Keratinocyte (primary cell): ENCODE data around the gene DUSP3. TPM values are rescaled to one million over a fixed set of nuclear protein-coding genes. Genes with fewer than 3 reads are reported as not detected.

ENCODE experiments used
- DNase-seq: peaks from one replicate; pipeline ENCODE4 v3.0.0-alpha.2; 2011; ENCODE audit warnings: low read depth, missing footprints, low spot score
- FAIRE-seq: peaks from 2 replicates; lab custom pipeline; 2011; peaks lifted over from hg19 to GRCh38; lab: Jason Lieb, UNC
- H2AFZ ChIP-seq: 2 replicates; pipeline ENCODE4 v1.6.0; 2012; ENCODE audit warnings: low read length, control low read depth, inconsistent platforms; ENCODE audit not compliant: control insufficient read depth
- H3K27ac ChIP-seq: 2 replicates; pipeline ENCODE4 v1.5.1; 2011; ENCODE audit warnings: low read length; ENCODE audit not compliant: control insufficient read depth, insufficient read depth
- H3K27me3 ChIP-seq: 3 replicates; pipeline ENCODE4 v1.6.0; 2011; ENCODE audit warnings: low read length; ENCODE audit not compliant: control insufficient read depth, insufficient read depth; ENCODE audit errors: extremely low read depth
- H3K36me3 ChIP-seq, 2 experiments: 2 replicates in 1 of 2; 3 replicates in 1 of 2; pipeline ENCODE4 v1.5.1; 2011; ENCODE audit warnings: low read length in 2 of 2, mild to moderate bottlenecking in 1 of 2; ENCODE audit not compliant: control insufficient read depth in 2 of 2, insufficient read depth in 2 of 2; ENCODE audit errors: extremely low read depth in 1 of 2
- H3K4me1 ChIP-seq: 3 replicates; pipeline ENCODE4 v1.5.1; 2011; ENCODE audit warnings: low read length; ENCODE audit not compliant: control insufficient read depth, insufficient read depth; ENCODE audit errors: extremely low read depth
- H3K4me2 ChIP-seq: 3 replicates; pipeline ENCODE4 v1.6.0; 2011; ENCODE audit warnings: low read depth, low read length; ENCODE audit not compliant: control insufficient read depth, insufficient read depth; ENCODE audit errors: extremely low read depth
- H3K4me3 ChIP-seq, 3 experiments: fragments of 200-600 bp in 1 of 3; sonication (generic) in 1 of 3; 2 replicates in 2 of 3; 3 replicates in 1 of 3; pipeline ENCODE4 v1.5.1; 2011 to 2016; ENCODE audit warnings: low read length in 3 of 3, mild to moderate bottlenecking in 3 of 3, control low read depth in 2 of 3, inconsistent platforms in 1 of 3, low read depth in 1 of 3, mixed read lengths in 1 of 3, mixed run types in 1 of 3, moderate library complexity in 1 of 3; ENCODE audit not compliant: control insufficient read depth in 2 of 3, insufficient read depth in 2 of 3; ENCODE audit errors: extremely low read depth in 1 of 3
- H3K79me2 ChIP-seq: 2 replicates; pipeline ENCODE4 v1.6.0; 2012; ENCODE audit warnings: low read length; ENCODE audit not compliant: control insufficient read depth, insufficient read depth
- H3K9ac ChIP-seq: 3 replicates; pipeline ENCODE4 v1.6.0; 2011; ENCODE audit warnings: low read length; ENCODE audit not compliant: control insufficient read depth, insufficient read depth; ENCODE audit errors: extremely low read depth
- H3K9me1 ChIP-seq: 3 replicates; pipeline ENCODE4 v1.6.0; 2011; ENCODE audit warnings: low read length; ENCODE audit not compliant: control insufficient read depth, insufficient read depth; ENCODE audit errors: extremely low read depth
- H3K9me3 ChIP-seq: 2 replicates; pipeline ENCODE4 v1.5.1; 2012; ENCODE audit warnings: low read depth, low read length; ENCODE audit not compliant: control insufficient read depth
- H4K20me1 ChIP-seq: 3 replicates; pipeline ENCODE4 v1.6.0; 2011; ENCODE audit warnings: low read length; ENCODE audit not compliant: control insufficient read depth, insufficient read depth; ENCODE audit errors: extremely low read depth
- CTCF ChIP-seq, 3 experiments: IDR thresholded peaks in 1 of 3; conservative IDR thresholded peaks in 1 of 3; optimal IDR thresholded peaks in 1 of 3; 2 replicates in 2 of 3; 3 replicates in 1 of 3; pipeline versions ENCODE3 to v1.5.1; 2011; ENCODE audit warnings: low read length in 3 of 3, mild to moderate bottlenecking in 3 of 3, moderate library complexity in 2 of 3, control low read depth in 1 of 3, inconsistent platforms in 1 of 3; ENCODE audit not compliant: insufficient read depth in 2 of 3; ENCODE audit errors: extremely low read depth in 1 of 3
- EZH2 ChIP-seq: IDR thresholded peaks from one replicate; pipeline ENCODE4 v1.6.1; 2012; ENCODE audit warnings: inconsistent platforms, mild to moderate bottlenecking, low read length, moderate library complexity
- dilution Hi-C: fragments of 300-500 bp; cut with MboI; formaldehyde crosslinking; loops from one replicate; pipeline ENCODE4 v1.7.0; 2020; ENCODE audit warnings: low sequenced_read_pairs; ENCODE audit not compliant: extremely low pct_ligation_motif_present
- polyA plus RNA-seq, 5 experiments: library from polyadenylated mRNA; depleted of rRNA in 3 of 5; stranded (reverse) in 3 of 5; stranded (forward) in 1 of 5; unstranded in 1 of 5; fragments of >200 nt; gene quantifications; 1 replicate in 1 of 5; 2 replicates in 3 of 5; 3 replicates in 1 of 5; pipeline versions ENCODE4 v1.2.1 to v1.2.3, GENCODE V29; 2011 to 2012; ENCODE audit warnings: missing spikeins in 2 of 5, low read depth in 1 of 5, low replicate concordance in 1 of 5

DUSP3 gene
- polyA plus RNA-seq, 1 donor (not counting 4 experiments of a cell fraction or from before 2014, with no cell fraction given) = 39.2 TPM

GRCh38 chr17:43717913-43718312 lies 60.9 kb downstream of the DUSP3 start:
- Histone ChIP-seq H3K4me2 (no peak overlapping the region), H3K27me3 (no peaks in the 10 kb centered on the region), H3K4me1 (peaks cover 27% of the 10 kb centered on the region), H3K9ac (no peak overlapping the region), H3K4me3 (no peak overlapping the region), H3K9me3 (no peaks in the 10 kb centered on the region), H3K9me1 (no peaks in the 10 kb centered on the region), H3K79me2 (no peaks in the 10 kb centered on the region), H2AFZ (no peak overlapping the region), H3K27ac (no peak overlapping the region), H3K36me3 (no peaks in the 10 kb centered on the region), H4K20me1 (no peaks in the 10 kb centered on the region)
- TF ChIP-seq EZH2 (no peak), CTCF (optimal IDR thresholded peaks at IDR 0.05 in 1 of 3, IDR thresholded peaks at IDR 0.05 in 1 of 3, conservative IDR thresholded peaks at IDR 0.05 in 1 of 3; ENCODE audit: extremely low read depth in 1 of 3, insufficient read depth in 2 of 3, low read length in 3 of 3) (no peak)
- DNase-seq (no peak), FAIRE-seq (peak; percentile 67)
- dilution Hi-C loops = no loop called here

Other genes starting within 250 kb of the DUSP3 start
- gene ETV4, start 232.6 kb downstream of the DUSP3 start, polyA plus RNA-seq = 20.9 to 49.7 TPM (median 33.6 TPM) in 3 replicates
- gene MEOX1, start 117.1 kb downstream of the DUSP3 start, polyA plus RNA-seq = 0.05 to 0.10 TPM (median 0.08 TPM) in 3 replicates
- 0.02 to 0.04 TPM in 2 of 3 replicates, not detected in the other for gene SOST, start 20.2 kb downstream of the DUSP3 start, polyA plus RNA-seq
- gene CFAP97D1, start 1.5 kb upstream of the DUSP3 start, polyA plus RNA-seq = 0.01 TPM in 1 of 3 replicates, not detected in the others
- 6.5 to 7.4 TPM (median 7.0 TPM) in 3 replicates for gene MPP3, start 54.2 kb upstream of the DUSP3 start, polyA plus RNA-seq
- gene CD300LG, start 68.2 kb upstream of the DUSP3 start, polyA plus RNA-seq = not detected in 3 replicates
- gene MPP2, start 128.6 kb upstream of the DUSP3 start, polyA plus RNA-seq = 0.07 to 0.30 TPM (median 0.12 TPM) in 3 replicates
- gene PPY, start 163.5 kb upstream of the DUSP3 start, polyA plus RNA-seq = not detected in 3 replicates
- gene PYY, start 175.0 kb upstream of the DUSP3 start, polyA plus RNA-seq = not detected in 3 replicates
- 1.4 to 1.8 TPM (median 1.8 TPM) in 3 replicates for gene NAGS, start 225.6 kb upstream of the DUSP3 start, polyA plus RNA-seq
- gene TMEM101, start 236.0 kb upstream of the DUSP3 start, polyA plus RNA-seq = 20.1 to 26.4 TPM (median 25.7 TPM) in 3 replicates